GM18502 (cell line): ENCODE measurements around the gene CDKAL1.
"Not testable (repeated sequence)": the region's sequence is repeated elsewhere in the genome, so short reads cannot be mapped to it uniquely, and the experiment has no call there.

Source experiments
- ATAC-seq: cut with Tn5 transposase; IDR thresholded peaks from one replicate; pipeline ENCODE4 v1.9.1; 2021; ENCODE audit warnings: mild to moderate bottlenecking; ENCODE audit not compliant: unreplicated experiment, poor library complexity

Gene CDKAL1

DNA sequence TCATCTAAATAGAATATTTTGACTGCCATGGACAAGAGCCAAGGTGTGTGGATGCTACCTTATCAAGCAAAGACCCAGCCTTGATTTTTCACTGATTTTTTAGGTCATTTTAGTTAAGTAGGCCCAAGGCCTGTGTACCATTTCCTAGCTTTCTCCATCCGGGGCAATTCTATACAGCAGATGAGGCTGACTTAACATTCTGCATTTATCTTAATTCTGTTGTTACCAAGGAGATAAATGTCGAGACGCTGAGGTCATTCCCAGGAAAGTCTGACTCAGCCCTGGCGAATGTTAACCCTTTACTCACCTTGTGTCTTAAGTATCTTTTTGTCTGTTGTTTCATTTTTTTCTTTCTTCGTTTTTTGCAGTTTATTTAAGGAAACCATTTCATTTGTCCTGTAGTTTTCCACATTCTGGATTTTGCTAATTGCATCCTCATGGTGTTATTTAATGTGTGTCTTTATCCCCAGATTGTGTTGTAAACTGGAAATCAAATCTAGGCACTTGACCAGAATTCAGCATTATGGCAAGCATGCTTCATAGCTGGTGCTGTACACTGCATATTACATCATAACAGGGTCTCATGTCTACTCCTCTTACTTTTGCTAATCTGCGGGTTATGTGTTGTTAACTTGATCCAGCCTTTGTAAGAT, 277.0 kb downstream of the CDKAL1 start:
- no peak for ATAC-seq

DNA sequence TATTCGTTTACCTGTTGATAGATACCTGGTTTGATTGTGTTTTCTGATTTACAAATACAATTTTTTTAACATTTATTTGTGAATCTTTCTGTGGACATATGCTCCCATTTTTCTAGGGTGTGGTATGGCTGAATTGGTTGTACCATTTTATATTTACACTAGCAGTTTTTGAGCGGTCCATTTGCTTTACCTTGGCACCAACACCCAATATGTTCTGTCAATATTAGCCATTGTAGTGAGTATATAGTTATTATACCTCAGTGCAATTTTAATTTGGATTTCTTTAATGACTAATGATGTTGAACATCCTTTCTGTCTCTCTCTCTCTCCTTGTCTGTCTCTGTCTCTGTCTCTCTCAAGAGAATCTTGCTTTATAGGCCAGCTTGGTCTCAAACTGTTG, 278.5 kb downstream of the CDKAL1 start:
- ATAC-seq = no peak

GRCh38 chr6:20814494-20814893, 280.2 kb downstream of the CDKAL1 start:
- no peak for ATAC-seq

- ATAC-seq = no peak
Measured at GRCh38 chr6:20816126-20816525, 281.9 kb downstream of the CDKAL1 start.

DNA sequence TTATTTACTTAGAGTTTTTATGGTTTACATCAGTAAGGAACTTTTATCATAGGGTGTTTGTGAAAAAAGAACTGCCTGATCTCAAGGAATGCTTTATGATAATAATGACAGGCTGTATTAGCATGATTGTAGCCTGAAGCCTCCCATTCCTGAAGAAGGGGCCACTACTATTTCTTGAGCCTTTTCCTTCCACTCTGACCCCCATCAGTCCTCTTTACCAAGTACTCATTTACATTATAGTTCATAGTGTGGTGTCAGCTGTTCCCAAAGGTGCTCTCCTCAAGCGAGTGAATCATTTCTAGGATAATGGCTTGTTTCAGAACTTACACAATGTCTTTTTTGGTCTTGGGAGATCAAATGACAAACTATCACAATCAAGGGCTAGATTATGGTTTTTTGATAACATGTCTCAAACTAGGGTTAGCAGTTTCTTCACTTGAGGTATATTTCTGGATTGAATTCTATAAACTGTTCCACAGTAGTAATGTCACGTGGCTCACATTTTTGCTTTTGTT, 283.6 kb downstream of the CDKAL1 start:
- ATAC-seq = no peak

GRCh38 chr6:20819774-20820400, 285.6 kb downstream of the CDKAL1 start:
- no peak for ATAC-seq

- ATAC-seq = no peak
Measured at GRCh38 chr6:20826378-20826777, 292.1 kb downstream of the CDKAL1 start.

- no peak for ATAC-seq
Measured at GRCh38 chr6:20827798-20828197, 293.5 kb downstream of the CDKAL1 start.

- ATAC-seq = no peak
Measured at GRCh38 chr6:20830576-20830975, 296.3 kb downstream of the CDKAL1 start.

DNA sequence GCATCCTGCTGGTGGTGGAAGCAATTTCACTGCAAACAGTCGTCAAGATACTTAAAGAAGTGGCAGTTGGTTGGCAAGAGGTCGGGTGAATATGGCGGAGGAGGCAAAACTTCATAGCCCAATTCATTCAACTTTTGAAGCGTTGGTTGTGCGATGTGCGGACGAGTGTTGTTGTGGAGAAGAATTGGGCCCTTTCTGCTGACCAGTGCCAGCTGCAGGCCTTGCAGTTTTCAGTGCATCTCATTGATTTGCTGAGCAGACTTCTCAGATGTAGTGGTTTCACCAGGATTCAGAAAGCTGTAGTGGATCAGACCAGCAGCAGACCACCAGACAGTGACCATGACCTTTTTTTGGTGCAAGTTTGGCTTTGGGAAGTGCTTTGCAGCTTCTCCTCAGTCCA, 297.0 kb downstream of the CDKAL1 start:
- ATAC-seq = not testable (repeated sequence)

- no peak for ATAC-seq
Measured at GRCh38 chr6:20833881-20834515, 299.7 kb downstream of the CDKAL1 start.

GRCh38 chr6:20835315-20836010, 301.2 kb downstream of the CDKAL1 start:
- no peak for ATAC-seq

DNA sequence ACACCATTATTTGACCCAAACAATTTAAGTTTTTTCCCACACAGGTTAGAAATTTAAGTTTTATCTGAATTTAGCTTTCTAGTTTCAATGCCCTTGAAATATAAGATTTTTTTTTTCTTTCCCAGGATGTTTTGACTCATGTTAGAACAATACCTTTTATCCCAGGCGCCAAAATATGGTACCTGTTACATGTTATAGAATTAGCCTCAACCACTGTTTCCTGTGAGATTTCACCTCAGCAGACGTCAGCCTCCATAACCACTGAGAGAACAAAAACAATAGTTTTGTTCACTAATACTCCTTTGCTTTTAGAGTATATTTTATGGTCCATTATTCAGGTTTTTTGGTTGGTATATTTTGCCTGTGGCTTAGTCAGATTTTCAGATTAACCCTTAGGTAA, 302.9 kb downstream of the CDKAL1 start:
- no peak for ATAC-seq

GRCh38 chr6:20838113-20838512, 303.9 kb downstream of the CDKAL1 start:
- no peak for ATAC-seq

GRCh38 chr6:20839630-20840029, 305.4 kb downstream of the CDKAL1 start:
- no peak for ATAC-seq

DNA sequence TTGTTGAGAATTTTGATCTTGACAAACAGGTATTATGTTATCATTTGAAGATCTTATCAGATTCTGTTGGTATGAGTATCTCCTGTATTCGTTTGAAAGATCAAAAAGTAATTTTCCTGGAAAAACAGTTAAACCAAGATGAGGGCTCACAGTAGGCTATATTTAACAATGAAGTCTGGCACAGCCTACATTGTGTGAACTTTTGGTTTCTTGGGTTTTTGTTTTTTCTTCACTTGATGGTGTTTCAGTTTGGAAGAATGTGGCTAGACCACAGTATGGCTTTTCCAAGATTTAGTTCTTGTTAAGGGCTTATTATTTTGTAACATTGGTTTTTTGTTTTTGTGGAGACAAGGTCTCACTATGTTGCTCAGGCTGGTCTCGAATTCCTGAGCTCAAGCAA, 306.4 kb downstream of the CDKAL1 start:
- no peak for ATAC-seq

- no peak for ATAC-seq
Measured at GRCh38 chr6:20841806-20842205, 307.5 kb downstream of the CDKAL1 start.

DNA sequence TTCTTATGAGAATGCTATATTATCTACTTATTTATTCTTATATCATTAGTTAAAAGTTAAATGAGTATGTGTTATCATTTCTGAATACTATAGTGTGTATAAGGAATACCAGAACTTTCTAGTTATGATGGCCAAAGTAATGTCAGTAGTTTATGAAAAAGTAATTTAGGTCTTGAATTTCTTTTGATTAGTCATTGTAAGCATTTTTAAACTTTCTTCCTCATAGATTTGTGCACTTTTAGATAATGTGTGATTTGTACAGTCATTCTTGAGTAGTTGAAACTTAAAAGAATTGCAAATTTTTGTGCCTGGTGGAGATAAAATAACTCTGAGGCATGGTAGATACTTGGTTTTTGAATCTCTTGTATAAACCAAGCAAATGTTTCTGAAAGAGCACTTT, 311.3 kb downstream of the CDKAL1 start:
- no peak for ATAC-seq

DNA sequence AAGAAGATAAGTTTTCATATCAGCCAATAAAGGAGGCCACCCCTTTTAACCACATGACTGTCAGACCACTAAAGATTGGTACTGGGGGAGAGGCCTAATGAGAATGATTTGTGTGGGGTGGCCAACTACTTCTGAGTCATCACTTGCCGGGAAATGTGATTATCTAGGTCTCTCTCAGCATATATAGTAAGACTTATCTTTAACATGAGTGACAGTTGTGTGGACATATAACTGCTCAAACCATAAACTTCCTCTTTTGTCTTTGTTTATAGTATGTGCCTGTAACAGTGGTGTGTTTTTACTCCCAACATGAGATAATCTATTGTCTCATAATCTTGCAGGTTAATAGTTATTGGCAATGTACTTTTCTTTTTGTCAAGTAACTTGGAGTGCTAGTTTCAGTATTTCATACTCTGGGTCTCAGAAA, 312.4 kb downstream of the CDKAL1 start:
- ATAC-seq = peak; percentile 78

DNA sequence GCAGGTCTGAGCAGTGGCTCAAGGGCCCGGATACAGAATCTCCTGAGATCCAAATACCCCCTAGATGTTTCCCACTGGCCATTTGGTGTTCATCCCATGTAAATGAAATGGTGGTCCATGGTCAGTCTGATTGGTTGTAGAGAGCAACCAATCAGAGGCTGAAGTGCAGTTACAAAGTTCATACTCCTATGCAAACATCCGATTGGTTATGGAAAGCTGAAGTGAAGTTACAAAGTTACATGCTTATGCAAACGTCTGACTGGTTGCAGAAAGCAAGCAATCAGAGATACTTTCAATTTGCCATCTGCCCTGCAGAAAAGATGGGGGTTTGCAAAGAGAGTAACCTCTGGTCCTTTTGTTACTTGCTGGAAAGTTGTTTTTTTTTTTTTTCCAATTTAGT, 313.6 kb downstream of the CDKAL1 start:
- ATAC-seq = no peak
